HepG2 (cell line): Measurements from ENCODE around the gene ALOXE3. TPM values are rescaled to one million over a fixed set of nuclear protein-coding genes. Genes with fewer than 3 reads are reported as not detected.

Experiments
- CBFB ChIP-seq: sonication (generic); formaldehyde crosslinking; IDR thresholded peaks from 2 replicates; pipeline ENCODE4 v1.4.0; 2020; ENCODE audit warnings: missing genetic modification reagents
- CREB1 ChIP-seq, 2 experiments: fragments of 450-650 bp in 1 of 2; IDR thresholded peaks; 2 replicates each; pipeline ENCODE4 v1.6.1; 2016 to 2017; ENCODE audit warnings: control low read depth in 1 of 2, mild to moderate bottlenecking in 1 of 2, missing compliant biosample characterization in 1 of 2, missing genetic modification characterization in 1 of 2
- ERF ChIP-seq: IDR thresholded peaks from 2 replicates; pipeline ENCODE4 v1.6.1; 2018; ENCODE audit warnings: missing biosample characterization, missing genetic modification reagents
- HDAC1 ChIP-seq: sonication (generic); formaldehyde crosslinking; IDR thresholded peaks from 2 replicates; pipeline ENCODE4 v1.5.1; 2020; ENCODE audit warnings: mild to moderate bottlenecking, missing genetic modification reagents
- HMG20A ChIP-seq: IDR thresholded peaks from 2 replicates; pipeline ENCODE4 v1.6.1; 2016; ENCODE audit warnings: borderline replicate concordance
- KDM2A ChIP-seq: sonication (generic); formaldehyde crosslinking; IDR thresholded peaks from 2 replicates; pipeline ENCODE4 v1.4.0; 2020; ENCODE audit warnings: low read depth, missing genetic modification reagents, borderline replicate concordance
- NAIF1 ChIP-seq: sonication (generic); formaldehyde crosslinking; IDR thresholded peaks from 2 replicates; pipeline ENCODE4 v1.5.0; 2020; ENCODE audit warnings: mild to moderate bottlenecking, missing genetic modification reagents, borderline replicate concordance
- NCOA2 ChIP-seq: sonication (generic); formaldehyde crosslinking; IDR thresholded peaks from 2 replicates; pipeline ENCODE4 v1.8.0; 2022; ENCODE audit warnings: inconsistent platforms
- PITX1 ChIP-seq: sonication (generic); formaldehyde crosslinking; IDR thresholded peaks from 2 replicates; pipeline ENCODE4 v1.5.1; 2020; ENCODE audit warnings: mild to moderate bottlenecking, missing genetic modification reagents
- SIN3A ChIP-seq: IDR thresholded peaks from 2 replicates; pipeline ENCODE4 v1.6.1; 2011; ENCODE audit warnings: low read depth, mild to moderate bottlenecking, control low read depth, low read length, borderline replicate concordance
- ZNF276 ChIP-seq: sonication (generic); formaldehyde crosslinking; IDR thresholded peaks from 2 replicates; pipeline ENCODE4 v1.4.0; 2020; ENCODE audit warnings: mild to moderate bottlenecking, low read depth, missing genetic modification reagents
- ZNF329 ChIP-seq: sonication (generic); formaldehyde crosslinking; IDR thresholded peaks from 2 replicates; pipeline ENCODE4 v1.9.0; 2021; ENCODE audit warnings: low read depth, mild to moderate bottlenecking, missing genetic modification reagents
- ZNF354B ChIP-seq: sonication (generic); formaldehyde crosslinking; IDR thresholded peaks from 2 replicates; pipeline ENCODE4 v1.8.0; 2022; ENCODE audit warnings: mild to moderate bottlenecking, missing genetic modification reagents
- ZNF431 ChIP-seq: sonication (generic); formaldehyde crosslinking; IDR thresholded peaks from 2 replicates; pipeline ENCODE4 v1.9.0; 2022; ENCODE audit warnings: missing genetic modification reagents, low read depth, mild to moderate bottlenecking, borderline replicate concordance
- ZNF460 ChIP-seq: sonication (generic); formaldehyde crosslinking; IDR thresholded peaks from 2 replicates; pipeline ENCODE4 v1.5.1; 2020; ENCODE audit warnings: missing genetic modification reagents, mild to moderate bottlenecking, borderline replicate concordance
- ZNF605 ChIP-seq: sonication (generic); formaldehyde crosslinking; IDR thresholded peaks from 2 replicates; pipeline ENCODE4 v1.8.0; 2022; ENCODE audit warnings: mild to moderate bottlenecking, missing genetic modification reagents
- ZNF747 ChIP-seq: sonication (generic); formaldehyde crosslinking; IDR thresholded peaks from 2 replicates; pipeline ENCODE4 v1.8.1; 2023; ENCODE audit warnings: missing genetic modification reagents, mild to moderate bottlenecking, borderline replicate concordance
- ZNF800 ChIP-seq: sonication (generic); formaldehyde crosslinking; IDR thresholded peaks from 2 replicates; pipeline ENCODE4 v1.4.0; 2020; ENCODE audit warnings: missing genetic modification reagents
- polyA plus RNA-seq, 8 experiments: library from polyadenylated mRNA; depleted of rRNA in 3 of 8; stranded (reverse) in 7 of 8; unstranded in 1 of 8; fragments of >200 nt; fragmentation: Illumina TruSeq in 4 of 8; extraction: Trizol in 4 of 8; gene quantifications; 2 replicates each; pipeline versions ENCODE4 v1.2.1 to v1.2.3, GENCODE V29; 2011 to 2016; ENCODE audit warnings: low read depth in 4 of 8, missing spikeins in 1 of 8, mixed read lengths in 1 of 8; ENCODE audit not compliant: insufficient read depth in 1 of 8
- total RNA-seq, 5 experiments: library from RNA; depleted of rRNA; stranded (reverse); fragments of >200 nt; fragmentation: Illumina TruSeq; extraction: Trizol; gene quantifications; 2 replicates each; pipeline ENCODE4 v1.2.3, GENCODE V29; 2016; ENCODE audit warnings: low read depth in 1 of 5
- TF ChIP-seq, protein P1 (sequence below): sonication (generic); formaldehyde crosslinking; conservative IDR thresholded peaks from 2 replicates; pipeline ENCODE4 v1.4.0; 2020; ENCODE audit warnings: mild to moderate bottlenecking, missing genetic modification reagents, moderate library complexity

The ALOXE3 gene
- total and polyA plus RNA-seq, 2 of the 13 experiments (the other 11 are each of a cell fraction or from before 2014, with no cell fraction given), result 0.07 TPM; not detected in 1

DNA sequence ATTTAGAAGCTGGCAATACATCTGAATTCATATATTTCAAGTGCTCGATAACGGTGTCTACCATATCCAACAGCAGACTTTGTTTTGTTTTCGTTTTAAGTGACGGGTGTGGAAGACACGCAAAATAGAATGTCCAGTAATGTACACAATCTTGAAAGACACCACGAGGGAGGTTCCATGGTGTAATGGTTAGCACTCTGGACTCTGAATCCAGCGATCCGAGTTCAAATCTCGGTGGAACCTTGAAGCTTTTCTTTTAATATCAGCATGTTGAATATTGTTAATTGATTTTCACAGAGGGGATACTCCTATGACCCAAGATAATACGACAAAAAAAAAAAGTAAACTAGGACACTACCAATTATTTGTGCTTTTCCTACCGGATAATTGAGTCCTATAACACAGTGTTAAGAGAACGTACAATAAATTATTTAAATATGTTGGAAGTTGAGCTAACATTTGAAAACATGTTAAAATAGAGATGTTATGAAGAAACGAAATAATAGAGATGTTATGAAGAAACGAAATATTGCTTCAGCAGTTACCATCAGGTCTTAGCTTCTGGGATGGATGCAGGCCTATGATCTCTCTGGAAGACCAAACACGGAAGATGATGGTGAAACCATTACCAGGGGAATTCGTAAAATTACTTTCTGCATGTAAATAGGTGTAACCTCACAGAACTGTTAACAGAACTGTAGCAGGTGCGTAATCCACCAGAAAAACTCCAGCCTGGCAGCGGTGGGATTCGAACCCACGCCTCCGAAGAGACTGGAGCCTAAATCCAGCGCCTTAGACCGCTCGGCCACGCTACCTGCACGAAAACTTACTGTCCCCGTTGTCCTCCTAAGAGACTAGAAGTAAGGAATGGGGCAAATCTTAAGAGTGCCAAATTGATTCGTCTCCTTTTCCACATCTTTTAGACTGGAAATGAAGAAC lies 1.5 kb upstream of the ALOXE3 start (continued):
- TF ChIP-seq HMG20A (CRISPR knock-in tag), result peak; percentile 50; the same call in 1 of the 2 replicates
- no peak; the same call in 1 of the 2 replicates for TF ChIP-seq ZNF460 (CRISPR knock-in tag)
- TF ChIP-seq ZNF276 (CRISPR knock-in tag), result no peak
- peak; percentile 29; the same call in 1 of the 2 replicates for TF ChIP-seq HDAC1 (CRISPR knock-in tag)
- TF ChIP-seq KDM2A, result peak; percentile 31; the same call in 1 of the 2 replicates
- no peak for TF ChIP-seq ZNF354B
- peak; percentile 48; the same call in 1 of the 2 replicates for TF ChIP-seq ERF (CRISPR knock-in tag)
- peak; percentile 31 for TF ChIP-seq ZNF605
- no peak; the same call in 1 of the 2 replicates for TF ChIP-seq ZNF329 (CRISPR knock-in tag)
- TF ChIP-seq PITX1 (CRISPR knock-in tag), result peak; percentile 73
- TF ChIP-seq ZNF800, result peak; percentile 46; the same call in 1 of the 2 replicates
- peak; percentile 70; the same call in 1 of the 2 replicates for TF ChIP-seq ZNF747 (CRISPR knock-in tag)
- TF ChIP-seq, protein P1, sequence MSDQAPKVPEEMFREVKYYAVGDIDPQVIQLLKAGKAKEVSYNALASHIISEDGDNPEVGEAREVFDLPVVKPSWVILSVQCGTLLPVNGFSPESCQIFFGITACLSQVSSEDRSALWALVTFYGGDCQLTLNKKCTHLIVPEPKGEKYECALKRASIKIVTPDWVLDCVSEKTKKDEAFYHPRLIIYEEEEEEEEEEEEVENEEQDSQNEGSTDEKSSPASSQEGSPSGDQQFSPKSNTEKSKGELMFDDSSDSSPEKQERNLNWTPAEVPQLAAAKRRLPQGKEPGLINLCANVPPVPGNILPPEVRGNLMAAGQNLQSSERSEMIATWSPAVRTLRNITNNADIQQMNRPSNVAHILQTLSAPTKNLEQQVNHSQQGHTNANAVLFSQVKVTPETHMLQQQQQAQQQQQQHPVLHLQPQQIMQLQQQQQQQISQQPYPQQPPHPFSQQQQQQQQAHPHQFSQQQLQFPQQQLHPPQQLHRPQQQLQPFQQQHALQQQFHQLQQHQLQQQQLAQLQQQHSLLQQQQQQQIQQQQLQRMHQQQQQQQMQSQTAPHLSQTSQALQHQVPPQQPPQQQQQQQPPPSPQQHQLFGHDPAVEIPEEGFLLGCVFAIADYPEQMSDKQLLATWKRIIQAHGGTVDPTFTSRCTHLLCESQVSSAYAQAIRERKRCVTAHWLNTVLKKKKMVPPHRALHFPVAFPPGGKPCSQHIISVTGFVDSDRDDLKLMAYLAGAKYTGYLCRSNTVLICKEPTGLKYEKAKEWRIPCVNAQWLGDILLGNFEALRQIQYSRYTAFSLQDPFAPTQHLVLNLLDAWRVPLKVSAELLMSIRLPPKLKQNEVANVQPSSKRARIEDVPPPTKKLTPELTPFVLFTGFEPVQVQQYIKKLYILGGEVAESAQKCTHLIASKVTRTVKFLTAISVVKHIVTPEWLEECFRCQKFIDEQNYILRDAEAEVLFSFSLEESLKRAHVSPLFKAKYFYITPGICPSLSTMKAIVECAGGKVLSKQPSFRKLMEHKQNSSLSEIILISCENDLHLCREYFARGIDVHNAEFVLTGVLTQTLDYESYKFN, result no peak; the same call in 1 of the 2 replicates
- peak; percentile 35; the same call in 1 of the 2 replicates for TF ChIP-seq SIN3A
- TF ChIP-seq CBFB (CRISPR knock-in tag), result 0 out of 2 replicates have a peak, but pooled peaks have one; percentile 53
- TF ChIP-seq CREB1 (IDR thresholded peaks at IDR 0.05), result no peak
- TF ChIP-seq CREB1 (CRISPR knock-in tag; IDR thresholded peaks at IDR 0.05), result peak; percentile 43
- TF ChIP-seq NAIF1 (CRISPR knock-in tag), result 0 out of 2 replicates have a peak, but pooled peaks have one; percentile 28
- peak; percentile 73; the same call in 1 of the 2 replicates for TF ChIP-seq ZNF431 (CRISPR knock-in tag)
- TF ChIP-seq NCOA2 (CRISPR knock-in tag), result peak; percentile 16; the same call in 1 of the 2 replicates
